ENCODE data around the gene NAA40.

Gene NAA40

GRCh38 chr11:64003807-64004589, 65.2 kb downstream of the NAA40 start:
- Histone ChIP-seq H3K36me3 (ENCODE audit: insufficient read depth) (no peaks in the 10 kb centered on the region), H3K79me2 (ENCODE audit: insufficient read depth, low read depth) (no peaks in the 10 kb centered on the region), H3K4me1 (ENCODE audit: low read depth, poor library complexity, severe bottlenecking) (no peaks in the 10 kb centered on the region), H3K27ac (no peak overlapping the region), H2AFZ (ENCODE audit: low read depth) (no peak overlapping the region), H3K4me2 (no peak overlapping the region), H3K9ac (no peak overlapping the region), H3K27me3 (ENCODE audit: insufficient read depth, low read depth) (no peaks in the 10 kb centered on the region), H4K20me1 (ENCODE audit: insufficient read depth) (no peaks in the 10 kb centered on the region), H3K4me3 (IDR thresholded peaks at IDR 0.05; ENCODE audit: insufficient read depth, low read depth, low read length) (no peak overlapping the region)
- no peak for TF ChIP-seq CTCF (conservative IDR thresholded peaks at IDR 0.05; ENCODE audit: low read depth, low read length)

GRCh38 chr11:64004590-64004984, 65.8 kb downstream of the NAA40 start:
- H3K4me3 ChIP-seq (IDR thresholded peaks at IDR 0.05; ENCODE audit: insufficient read depth, low read depth, low read length) = no peak overlapping the region
- no peaks in the 10 kb centered on the region for H4K20me1 ChIP-seq (ENCODE audit: insufficient read depth)
- H3K9ac ChIP-seq = no peak overlapping the region
- H2AFZ ChIP-seq (ENCODE audit: low read depth) = no peak overlapping the region
- no peaks in the 10 kb centered on the region for H3K36me3 ChIP-seq (ENCODE audit: insufficient read depth)
- no peaks in the 10 kb centered on the region for H3K27me3 ChIP-seq (ENCODE audit: insufficient read depth, low read depth)
- no peak for TF ChIP-seq CTCF (conservative IDR thresholded peaks at IDR 0.05; ENCODE audit: low read depth, low read length)
- H3K4me1 ChIP-seq (ENCODE audit: low read depth, poor library complexity, severe bottlenecking) = no peaks in the 10 kb centered on the region
- H3K27ac ChIP-seq = no peak overlapping the region
- H3K79me2 ChIP-seq (ENCODE audit: insufficient read depth, low read depth) = no peaks in the 10 kb centered on the region
- no peak overlapping the region for H3K4me2 ChIP-seq

- no peak for TF ChIP-seq CTCF (conservative IDR thresholded peaks at IDR 0.05; ENCODE audit: low read depth, low read length)
- Histone ChIP-seq H3K79me2 (ENCODE audit: insufficient read depth, low read depth) (no peaks in the 10 kb centered on the region), H3K27me3 (ENCODE audit: insufficient read depth, low read depth) (no peaks in the 10 kb centered on the region), H3K9ac (no peak overlapping the region), H2AFZ (ENCODE audit: low read depth) (no peak overlapping the region), H3K4me1 (ENCODE audit: low read depth, poor library complexity, severe bottlenecking) (no peaks in the 10 kb centered on the region), H3K4me3 (IDR thresholded peaks at IDR 0.05; ENCODE audit: insufficient read depth, low read depth, low read length) (no peak overlapping the region), H3K4me2 (no peak overlapping the region), H3K27ac (no peak overlapping the region), H3K36me3 (ENCODE audit: insufficient read depth) (no peaks in the 10 kb centered on the region), H4K20me1 (ENCODE audit: insufficient read depth) (no peaks in the 10 kb centered on the region)
These were observed 66.9 kb downstream of the NAA40 start for GRCh38 chr11:64005691-64006090.

GRCh38 chr11:64006398-64006797, 67.6 kb downstream of the NAA40 start:
- no peak overlapping the region for H3K9ac ChIP-seq
- H2AFZ ChIP-seq (ENCODE audit: low read depth) = no peak overlapping the region
- H4K20me1 ChIP-seq (ENCODE audit: insufficient read depth) = no peaks in the 10 kb centered on the region
- TF ChIP-seq CTCF (conservative IDR thresholded peaks at IDR 0.05; ENCODE audit: low read depth, low read length) = no peak
- H3K27ac ChIP-seq = no peak overlapping the region
- H3K4me3 ChIP-seq (IDR thresholded peaks at IDR 0.05; ENCODE audit: insufficient read depth, low read depth, low read length) = no peak overlapping the region
- H3K4me2 ChIP-seq = no peak overlapping the region
- H3K27me3 ChIP-seq (ENCODE audit: insufficient read depth, low read depth) = no peaks in the 10 kb centered on the region
- H3K36me3 ChIP-seq (ENCODE audit: insufficient read depth) = no peaks in the 10 kb centered on the region
- no peaks in the 10 kb centered on the region for H3K4me1 ChIP-seq (ENCODE audit: low read depth, poor library complexity, severe bottlenecking)
- H3K79me2 ChIP-seq (ENCODE audit: insufficient read depth, low read depth) = no peaks in the 10 kb centered on the region

Measured in KMS-11 (cell line).